Activated B cell treated with CpG ODN at 0.5 μM for 24 hours (primary cell): ENCODE measurements around the gene CLTB. TPM values are rescaled to one million over a fixed set of nuclear protein-coding genes. Genes with fewer than 3 reads are reported as not detected.

Experiments used
- ATAC-seq: fragments of 200-7000 bp; cut with Tn5 transposase; one replicate; pipeline ENCODE4 v1.10.0; 2021; ENCODE audit warnings: low read depth, mild to moderate bottlenecking, moderate library complexity
- CTCF ChIA-PET: fragments of 350-600 bp; sonication (Branson Sonifier 250); formaldehyde crosslinking; loops from one replicate; lab custom pipeline; 2021; ENCODE audit warnings: antibody characterized with exemption; lab: Charles Lee
- POLR2A ChIA-PET: fragments of 350-600 bp; sonication (Branson Sonifier 250); formaldehyde crosslinking; loops from one replicate; lab custom pipeline; 2021; ENCODE audit warnings: antibody characterized with exemption; lab: Charles Lee
- DNase-seq: peaks from one replicate; pipeline ENCODE4 v3.0.0; 2022
- H3K27ac Mint-ChIP-seq: one replicate; pipeline ENCODE4 v1.8.0; 2020; ENCODE audit warnings: mixed read lengths
- H3K27me3 Mint-ChIP-seq: one replicate; pipeline ENCODE4 v1.8.0; 2021; ENCODE audit warnings: mixed read lengths
- H3K36me3 Mint-ChIP-seq: one replicate; pipeline ENCODE4 v1.8.0; 2021; ENCODE audit warnings: low read depth, mixed read lengths
- H3K4me1 Mint-ChIP-seq: one replicate; pipeline ENCODE4 v1.8.0; 2021; ENCODE audit warnings: mixed read lengths
- H3K4me3 Mint-ChIP-seq: one replicate; pipeline ENCODE4 v1.8.0; 2020; ENCODE audit warnings: mild to moderate bottlenecking, mixed read lengths
- H3K9me3 Mint-ChIP-seq: one replicate; pipeline ENCODE4 v1.8.0; 2020; ENCODE audit warnings: mixed read lengths
- CTCF ChIP-seq: fragments of 200-600 bp; IDR thresholded peaks from one replicate; pipeline ENCODE4 v1.8.0; 2022; ENCODE audit warnings: antibody characterized with exemption, mild to moderate bottlenecking
- intact Hi-C: fragments of 100-400 bp; cut with micrococcal nuclease; formaldehyde crosslinking; loops from one replicate; pipeline ENCODE4 v1.15.1; 2024
- total RNA-seq: library from RNA; stranded (reverse); gene quantifications from 2 replicates; pipeline ENCODE4 v1.2.3, GENCODE V29; 2022

CLTB gene
- total RNA-seq, 1 donor from 2014 or later = 29.5 TPM

GRCh38 chr5:176454724-176455394, 38.5 kb upstream of the CLTB start:
- DNase-seq = no peak
- no peak for ATAC-seq
- intact Hi-C loops = no loop called here
- Mint-ChIP-seq H3K9me3 (no peaks in the 10 kb centered on the region), H3K27me3 (no peaks in the 10 kb centered on the region), H3K36me3 (peaks cover 37% of the 10 kb centered on the region), H3K27ac (no peak overlapping the region), H3K4me1 (peaks cover 18% of the 10 kb centered on the region), H3K4me3 (no peak overlapping the region)
- ChIA-PET POLR2A (interaction anchor here (0.6 kb wide), 1 partner anchor 66 kb away, joined by 3 read pairs; the partner anchor contains the start of genes HIGD2A and NOP16), CTCF (interaction anchor here (1.0 kb wide), 1 partner anchor 12 kb away, joined by 3 read pairs; no protein-coding TSS in a partner anchor)
- TF ChIP-seq CTCF = no peak

DNA sequence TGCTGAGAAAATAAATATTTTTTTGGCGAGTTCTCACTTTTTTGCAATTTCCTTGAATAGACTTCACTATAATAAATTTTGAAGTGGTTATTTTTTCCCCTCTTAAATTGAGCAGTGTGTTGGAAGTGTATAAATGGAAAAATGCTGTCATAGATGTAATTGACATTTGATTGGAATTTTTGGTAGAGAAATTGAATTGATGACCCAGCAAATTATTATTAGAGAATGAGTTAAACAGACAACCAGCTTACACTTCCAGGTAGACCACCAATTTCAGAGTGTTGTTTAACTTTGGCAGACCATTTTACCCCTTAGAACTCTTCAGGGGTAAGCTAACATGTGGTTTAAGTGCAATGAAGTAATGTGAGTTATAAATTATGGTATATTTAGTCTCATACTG, 33.7 kb upstream of the CLTB start:
- Mint-ChIP-seq H3K4me1 (peaks cover 32% of the 10 kb centered on the region), H3K9me3 (no peaks in the 10 kb centered on the region), H3K27me3 (peaks cover 2% of the 10 kb centered on the region), H3K27ac (no peak overlapping the region), H3K4me3 (no peak overlapping the region), H3K36me3 (peaks cover 38% of the 10 kb centered on the region)
- CTCF ChIA-PET = no interaction called here
- TF ChIP-seq CTCF = no peak
- POLR2A ChIA-PET = interaction anchor here (0.7 kb wide), 1 partner anchor 23 kb away, joined by 3 read pairs; no protein-coding TSS in a partner anchor
- no peak for ATAC-seq
- DNase-seq = no peak
- intact Hi-C loops = no loop called here

DNA sequence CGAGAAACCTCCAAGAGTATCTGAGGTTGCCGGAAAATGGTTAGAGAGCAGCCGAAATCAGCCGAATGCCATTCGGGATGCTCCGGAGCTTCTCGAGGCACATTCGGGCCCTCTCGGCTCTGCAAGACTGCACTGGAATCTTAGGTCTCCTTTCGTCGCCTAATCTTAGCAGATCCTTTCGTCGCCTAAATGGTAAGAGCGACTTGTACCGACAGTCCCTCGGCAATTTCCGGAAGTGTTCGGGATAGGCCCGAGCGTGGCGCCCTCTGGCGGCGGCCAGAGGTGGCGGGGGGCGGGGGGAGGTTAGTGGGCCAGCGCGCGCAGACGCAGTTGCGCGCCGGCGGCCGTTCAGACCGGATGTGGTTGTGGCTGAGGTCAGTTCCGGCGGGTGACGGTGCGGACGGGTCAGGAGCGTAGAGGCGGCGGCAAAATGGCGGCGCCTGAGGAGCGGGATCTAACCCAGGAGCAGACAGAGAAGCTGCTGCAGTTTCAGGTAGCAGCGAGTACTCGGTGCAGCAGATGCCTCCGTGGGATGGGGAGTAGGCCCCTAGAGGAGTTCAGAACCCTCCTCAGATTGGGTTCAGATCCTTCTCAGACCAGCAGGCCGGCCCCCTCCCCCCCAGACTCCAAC, 31.8 kb upstream of the CLTB start, which contains the start of gene FAF2:
FAF2 (plus strand) TSS at position 408 of the 631 bp plus-strand sequence; CDS start at position 431, 23 bp downstream.
- Mint-ChIP-seq H3K9me3 (no peaks in the 10 kb centered on the region), H3K36me3 (peaks cover 26% of the 10 kb centered on the region), H3K4me3 (peak within 1 kb of the TSS; percentile 98), H3K4me1 (peaks cover 32% of the 10 kb centered on the region), H3K27ac (peak within 1 kb of the TSS; percentile 96), H3K27me3 (peaks cover 2% of the 10 kb centered on the region)
- intact Hi-C loops = loop anchor here (1.0 kb wide), 7 partner anchors 32 to 199 kb away; partner anchors contain the start of genes ARL10, CLTB, HIGD2A and KIAA1191
- ATAC-seq (peak; percentile 94), DNase-seq (peak; percentile 100)
- ChIA-PET POLR2A (interaction anchor here (0.6 to 2.8 kb wide), 13 partner anchors 18 to 961 kb away, joined by 3 to 53 read pairs (median 7); partner anchors contain the start of genes CLTB, HIGD2A, KIAA1191 and NOP16), CTCF (interaction anchor here (0.6 to 1.6 kb wide), 8 partner anchors 22 to 212 kb away, joined by 3 to 13 read pairs (median 3); partner anchors contain the start of gene TSPAN17)
- peak; percentile 49 for TF ChIP-seq CTCF

- DNase-seq = no peak
- H3K27ac Mint-ChIP-seq = peak overlapping the region; percentile 96
- H3K27me3 Mint-ChIP-seq = peaks cover 2% of the 10 kb centered on the region
Observed at GRCh38 chr5:176447591-176447977, 31.2 kb upstream of the CLTB start.

More at GRCh38 chr5:176447591-176447977, 31.2 kb upstream of the CLTB start:
- TF ChIP-seq CTCF = no peak
- Mint-ChIP-seq H3K4me3 (peak overlapping the region; percentile 98), H3K9me3 (no peaks in the 10 kb centered on the region), H3K4me1 (peaks cover 31% of the 10 kb centered on the region), H3K36me3 (peaks cover 20% of the 10 kb centered on the region)
- ChIA-PET CTCF (interaction anchor here (0.6 to 1.6 kb wide), 8 partner anchors 21 to 213 kb away, joined by 3 to 13 read pairs (median 3); partner anchors contain the start of gene TSPAN17), POLR2A (interaction anchor here (0.8 to 2.8 kb wide), 10 partner anchors 19 to 961 kb away, joined by 3 to 53 read pairs (median 8); partner anchors contain the start of genes CLTB, HIGD2A, KIAA1191 and NOP16)
- intact Hi-C loops = no loop called here
- peak; percentile 1 for ATAC-seq
